Activated gamma-delta T cell treated with anti-CD3 and anti-CD28 coated beads, Interleukin-2, amount 50 U/mL, for 16 hours (primary cell): Measurements from ENCODE around the gene LCN6.
"Not testable (repeated sequence)": the region's sequence is repeated elsewhere in the genome, so short reads cannot be mapped to it uniquely, and the experiment has no call there.

Source experiments
- DNase-seq: peaks from one replicate; pipeline ENCODE4 v3.0.0-alpha.2; 2020; ENCODE audit warnings: low read depth

Gene LCN6

DNA sequence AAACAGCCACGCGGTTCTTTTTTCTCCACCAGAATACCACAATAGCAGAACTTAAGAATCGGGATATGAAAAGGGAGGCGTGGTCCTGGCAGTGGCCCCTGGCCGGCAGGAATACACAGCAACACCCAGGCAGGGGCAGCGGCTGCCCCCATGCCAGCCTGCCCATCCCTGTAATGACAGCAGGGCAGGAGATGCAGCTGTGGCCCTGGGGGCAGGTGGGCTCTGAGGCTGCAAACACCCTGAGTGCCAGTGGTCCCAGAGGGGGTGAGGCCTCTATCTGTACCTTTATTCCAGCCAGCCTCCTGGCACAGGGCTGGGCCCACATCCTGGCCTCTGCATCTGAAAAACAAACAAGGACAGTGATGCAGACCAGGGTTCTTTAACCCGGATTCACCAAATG lies 23.6 kb downstream of the LCN6 start:
- no peak for DNase-seq

DNA sequence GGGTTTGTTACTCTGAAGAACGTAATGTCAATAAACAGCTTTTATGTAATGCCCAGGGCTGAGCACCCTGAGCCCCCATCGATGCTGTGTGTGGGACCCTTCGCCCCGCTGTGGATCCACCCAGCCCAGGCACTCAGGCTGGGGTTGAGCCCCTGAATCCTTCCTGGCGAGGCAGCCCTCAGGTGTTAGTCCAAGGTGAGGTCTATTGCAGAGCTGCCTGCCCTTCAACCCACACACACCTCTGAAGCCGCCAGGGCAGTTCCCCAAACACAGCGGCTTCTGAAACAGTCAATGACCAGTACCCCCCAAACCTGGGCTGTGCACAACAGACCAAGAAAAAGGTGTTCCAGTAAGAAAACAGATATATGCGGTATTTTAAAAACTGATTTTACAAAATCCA lies 24.3 kb downstream of the LCN6 start:
- DNase-seq, result no peak

DNA sequence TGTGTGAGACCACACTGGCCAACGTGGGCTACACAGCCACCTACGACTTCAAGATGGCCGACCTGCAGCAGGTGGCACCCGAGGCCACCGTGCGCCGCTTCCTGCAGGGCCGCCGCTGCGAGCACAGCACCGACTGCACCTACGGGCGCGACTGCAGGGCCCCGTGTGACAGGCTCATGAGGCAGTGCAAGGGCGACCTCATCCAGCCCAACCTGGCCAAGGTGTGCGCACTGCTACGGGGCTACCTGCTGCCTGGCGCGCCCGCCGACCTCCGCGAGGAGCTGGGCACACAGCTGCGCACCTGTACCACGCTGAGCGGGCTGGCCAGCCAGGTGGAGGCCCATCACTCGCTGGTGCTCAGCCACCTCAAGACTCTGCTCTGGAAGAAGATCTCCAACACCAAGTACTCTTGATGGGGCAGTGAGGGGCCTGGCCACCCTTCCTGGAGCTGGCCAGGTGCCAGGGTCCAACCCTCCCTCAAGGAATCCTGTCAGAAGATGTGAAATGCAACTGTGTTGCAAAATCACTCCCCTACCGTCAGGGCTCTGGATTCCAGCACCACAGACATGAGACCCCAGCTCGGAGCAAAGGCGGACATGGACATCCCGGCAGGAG lies 24.9 kb downstream of the LCN6 start:
- no peak for DNase-seq

DNA sequence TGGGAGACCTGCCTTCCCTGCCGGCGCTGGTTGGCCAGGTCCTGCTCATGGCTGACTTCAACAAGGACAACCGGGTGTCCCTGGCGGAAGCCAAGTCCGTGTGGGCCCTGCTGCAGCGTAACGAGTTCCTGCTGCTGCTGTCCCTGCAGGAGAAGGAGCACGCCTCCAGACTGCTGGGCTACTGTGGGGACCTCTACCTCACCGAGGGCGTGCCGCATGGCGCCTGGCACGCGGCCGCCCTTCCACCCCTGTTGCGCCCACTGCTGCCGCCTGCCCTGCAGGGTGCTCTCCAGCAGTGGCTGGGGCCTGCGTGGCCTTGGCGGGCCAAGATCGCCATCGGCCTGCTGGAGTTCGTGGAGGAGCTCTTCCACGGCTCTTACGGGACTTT lies 25.4 kb downstream of the LCN6 start:
- no peak for DNase-seq

DNA sequence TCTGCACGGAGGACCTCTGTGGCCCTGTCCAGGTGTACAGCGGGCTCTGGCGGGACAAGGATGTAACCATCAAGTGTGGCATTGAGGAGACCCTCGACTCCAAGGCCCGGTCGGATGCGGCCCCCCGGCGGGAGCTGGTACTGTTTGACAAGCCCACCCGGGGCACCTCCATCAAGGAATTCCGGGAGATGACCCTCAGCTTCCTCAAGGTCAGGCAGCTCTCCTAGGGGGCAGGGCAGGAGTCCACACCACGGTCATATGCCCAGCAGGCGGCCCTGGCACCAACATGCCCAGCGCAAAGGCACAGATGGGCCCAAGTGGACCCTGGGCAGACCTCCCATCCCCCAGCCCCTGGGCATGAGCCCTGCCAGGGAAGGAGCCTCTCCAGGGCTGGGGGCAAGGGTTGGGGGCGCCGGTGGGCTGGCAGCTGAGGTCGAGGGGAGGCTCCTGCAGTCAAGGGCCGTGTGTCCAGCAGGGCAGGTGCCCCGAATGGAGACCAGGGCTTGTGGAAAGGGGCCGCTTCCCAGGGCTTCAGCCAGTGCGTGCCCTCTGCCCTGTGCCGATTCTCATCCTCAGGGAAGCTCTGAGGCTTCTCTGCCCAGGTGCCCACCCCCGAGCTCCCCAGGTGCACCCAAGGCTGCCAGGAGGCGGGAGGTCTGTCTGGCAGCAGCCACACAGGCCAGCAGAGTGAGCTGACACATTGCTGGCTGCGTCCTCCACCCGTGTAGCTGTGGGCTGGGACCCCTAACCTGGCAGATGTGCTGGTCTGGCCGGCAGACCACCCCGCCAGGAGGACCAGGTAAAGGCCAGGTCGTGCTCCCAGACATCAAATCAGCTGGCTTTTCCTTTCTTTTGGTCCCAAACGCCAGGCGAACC lies 26.0 kb downstream of the LCN6 start:
- no peak for DNase-seq

DNA sequence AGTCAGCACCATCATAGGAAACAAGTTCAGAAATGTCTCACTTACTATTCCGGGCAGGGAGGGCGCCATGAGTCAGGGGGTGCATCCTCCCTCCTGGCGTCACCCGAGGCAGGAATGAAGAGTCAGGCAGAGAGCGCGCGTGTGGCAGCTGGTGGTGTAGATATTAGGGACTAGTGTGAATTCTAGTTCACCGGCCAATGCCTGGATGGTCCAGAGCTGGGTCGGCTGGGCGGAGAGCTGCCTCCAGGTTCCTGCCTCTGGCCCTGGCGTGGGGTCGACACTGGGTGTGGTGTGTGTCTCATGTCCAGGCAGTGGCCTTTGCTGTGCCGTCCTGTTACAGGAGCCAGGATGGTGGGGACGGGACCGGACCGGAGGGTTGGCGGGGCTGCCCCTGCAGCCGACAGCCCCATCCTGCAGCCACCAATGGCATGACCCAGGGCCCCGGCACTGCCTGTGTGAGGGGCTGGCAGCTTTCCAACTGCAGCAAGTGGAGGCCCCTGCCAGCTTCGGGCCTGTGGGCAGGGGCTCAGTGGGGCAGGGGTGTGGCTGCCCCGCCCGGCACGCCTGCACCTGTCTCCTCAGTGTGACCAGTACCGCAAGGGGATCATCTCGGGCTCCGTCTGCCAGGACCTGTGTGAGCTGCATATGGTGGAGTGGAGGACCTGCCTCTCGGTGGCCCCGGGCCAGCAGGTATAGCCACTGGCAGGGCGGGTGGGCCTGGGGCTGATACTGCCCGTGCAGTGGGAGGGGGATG lies 26.8 kb downstream of the LCN6 start:
- DNase-seq, result no peak

DNA sequence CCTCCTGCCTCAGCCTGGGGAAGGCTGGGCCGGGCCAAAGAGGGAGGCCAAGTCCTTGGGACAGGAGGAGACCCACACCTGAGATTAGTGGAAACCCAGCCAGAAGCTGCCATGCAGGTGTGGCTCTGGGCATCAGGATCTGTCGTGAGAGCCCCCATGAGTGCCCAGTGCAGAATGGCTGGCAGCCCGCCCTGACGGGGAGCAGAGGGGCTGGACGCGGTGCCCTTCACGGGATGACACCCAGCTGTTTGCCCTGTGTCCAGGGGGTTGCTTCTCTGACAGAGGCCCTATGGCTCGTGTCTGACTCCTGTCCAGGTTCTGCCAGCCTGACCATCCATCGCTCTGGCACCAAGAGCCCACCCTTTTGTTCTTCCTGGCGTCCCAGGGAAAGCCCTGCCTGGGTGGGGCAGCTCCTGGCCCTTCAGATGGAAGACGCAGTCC lies 27.4 kb downstream of the LCN6 start:
- no peak for DNase-seq

DNA sequence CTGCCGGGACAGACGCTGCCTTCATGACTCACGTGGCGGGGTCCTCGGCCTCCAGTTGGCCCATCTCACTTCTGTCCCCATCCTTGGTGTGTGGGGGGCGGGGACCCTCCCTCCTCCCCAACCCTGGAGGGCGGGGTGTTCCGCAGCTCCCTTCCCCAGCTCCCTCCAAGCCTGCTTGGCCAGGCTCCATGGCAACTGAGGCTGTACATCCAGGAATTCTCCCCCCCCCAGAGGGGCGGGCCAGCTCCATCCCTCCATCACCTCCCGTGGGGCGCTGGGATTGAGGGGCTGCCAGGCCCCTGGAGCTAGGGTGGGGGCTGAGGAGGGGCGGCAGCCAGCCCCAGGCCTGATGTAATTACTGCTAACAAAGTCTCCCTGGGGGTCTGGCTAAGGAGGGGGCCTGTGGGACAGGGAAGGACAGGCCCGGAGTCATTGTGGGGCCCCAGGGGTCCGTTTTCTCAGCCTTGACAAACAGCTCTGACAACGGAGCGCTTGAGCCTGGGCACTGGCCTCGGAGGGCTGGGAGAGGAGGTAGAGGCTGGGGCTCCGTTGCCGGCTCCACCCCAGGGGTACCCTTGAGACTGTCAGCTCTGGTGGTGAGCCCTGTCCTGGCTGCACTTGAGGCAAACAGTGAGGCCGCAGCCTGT lies 28.0 kb downstream of the LCN6 start:
- DNase-seq, result no peak

DNA sequence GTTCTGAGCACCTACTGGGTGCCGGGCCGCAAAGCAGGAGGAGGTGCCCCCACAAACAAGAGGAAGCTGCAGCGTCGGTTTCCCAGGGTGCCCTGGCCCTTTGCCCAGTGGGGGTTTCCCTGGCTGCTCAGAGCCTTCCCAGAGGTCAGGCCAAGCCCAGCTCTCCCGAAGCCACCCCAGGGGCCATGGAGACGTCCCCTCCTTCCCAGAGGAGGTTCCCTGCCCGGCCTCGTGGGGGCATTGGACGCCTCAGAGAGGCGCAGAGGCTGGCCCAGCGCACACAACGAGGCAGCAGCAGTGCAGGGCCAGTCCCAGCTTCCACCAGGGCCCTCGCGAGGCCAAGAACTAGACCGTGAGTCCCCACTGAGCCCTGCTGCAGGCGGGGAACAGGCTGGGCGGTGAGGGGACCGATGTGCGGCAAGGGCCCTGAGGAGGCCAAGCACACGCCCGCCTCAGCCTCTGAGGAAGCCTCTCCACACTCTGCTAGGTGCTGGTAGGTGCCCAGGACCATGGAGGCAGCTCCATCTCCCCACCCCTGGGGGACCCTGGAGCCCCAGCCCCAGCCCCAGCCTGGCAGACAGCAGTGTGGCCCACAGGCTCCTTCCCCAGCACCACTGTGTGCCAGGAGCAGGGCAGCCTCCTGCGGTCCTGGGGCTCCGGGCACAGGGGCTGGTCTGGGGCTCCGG lies 29.0 kb downstream of the LCN6 start:
- DNase-seq, result no peak

DNA sequence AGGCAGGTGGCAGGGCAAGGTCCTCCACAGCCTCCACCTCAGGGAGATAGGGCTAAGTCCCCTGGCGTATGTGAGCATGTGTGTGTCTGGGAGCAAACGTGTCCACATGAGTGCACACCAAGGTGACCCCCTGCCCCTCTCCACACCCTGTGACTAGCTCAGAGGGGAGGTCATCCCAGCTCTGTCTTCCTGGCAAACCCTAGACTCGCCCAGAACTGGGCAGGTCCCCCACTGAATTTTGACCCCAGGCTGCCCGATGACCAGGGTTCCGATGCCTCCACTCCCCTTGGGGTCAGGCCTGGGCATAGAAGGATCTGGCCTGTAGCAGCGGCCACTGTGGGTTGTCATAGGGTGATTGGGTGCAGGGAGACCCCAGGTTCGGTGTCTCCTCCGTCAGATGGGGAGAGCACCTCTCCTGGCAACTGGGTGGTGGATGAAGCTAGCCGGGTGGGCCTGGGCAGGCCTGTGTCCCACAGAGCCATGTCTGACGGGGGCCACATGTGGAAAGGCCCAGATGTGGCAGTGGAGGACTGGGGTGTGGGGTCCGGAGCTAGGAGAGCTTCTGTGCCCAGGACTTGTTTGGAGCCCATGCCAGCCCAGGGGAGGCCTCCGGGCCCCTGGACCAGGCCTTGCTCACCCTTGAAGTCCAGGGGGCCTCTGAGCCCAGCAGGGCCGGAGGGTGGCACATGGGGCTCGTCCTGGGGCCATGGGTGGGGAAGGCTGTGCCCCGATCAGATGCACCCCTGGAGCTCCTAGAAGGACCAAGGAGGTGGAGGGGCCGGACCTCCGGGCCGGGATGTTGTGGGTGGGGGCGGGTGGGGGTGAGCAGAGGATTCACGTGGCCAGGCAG lies 29.8 kb downstream of the LCN6 start:
- no peak for DNase-seq

DNA sequence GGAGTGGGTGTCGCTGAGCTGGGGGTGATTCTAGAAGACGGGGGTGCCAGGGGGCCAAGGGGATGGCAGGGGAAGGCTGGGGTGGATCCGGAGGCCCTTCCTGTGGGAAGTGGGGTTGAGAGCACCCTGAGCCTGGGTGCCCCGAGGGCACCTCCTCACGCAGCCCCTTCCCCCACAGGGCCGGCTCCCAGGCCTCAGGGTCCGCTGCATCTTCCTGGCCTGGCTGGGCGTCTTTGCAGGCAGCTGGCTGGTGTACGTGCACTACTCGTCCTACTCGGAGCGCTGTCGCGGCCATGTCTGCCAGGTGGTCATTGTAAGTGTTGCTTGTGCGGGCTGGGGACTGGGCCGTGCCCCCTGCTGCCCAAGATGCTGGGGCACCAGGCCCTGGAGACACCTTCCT lies 30.9 kb downstream of the LCN6 start:
- no peak for DNase-seq

DNA sequence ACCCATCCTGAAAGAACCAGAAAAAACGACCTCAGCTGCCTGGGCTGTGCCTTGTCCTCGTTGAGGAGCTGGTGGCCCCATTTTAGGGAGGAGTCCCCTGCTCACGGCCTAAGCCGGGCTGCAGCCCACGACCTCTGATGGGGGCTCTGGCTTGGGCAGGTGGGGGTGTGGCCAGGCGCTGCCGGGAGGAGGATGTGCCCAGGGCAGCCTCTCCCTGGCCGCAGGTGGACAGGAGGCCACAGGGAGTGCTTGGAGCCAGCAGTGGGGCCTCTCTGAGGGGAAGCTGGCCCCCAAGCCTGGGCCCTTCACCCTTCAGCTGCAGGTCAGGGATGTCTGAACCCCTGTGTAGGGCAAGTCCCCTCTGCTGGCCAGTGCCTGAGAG lies 33.4 kb downstream of the LCN6 start:
- no peak for DNase-seq

DNA sequence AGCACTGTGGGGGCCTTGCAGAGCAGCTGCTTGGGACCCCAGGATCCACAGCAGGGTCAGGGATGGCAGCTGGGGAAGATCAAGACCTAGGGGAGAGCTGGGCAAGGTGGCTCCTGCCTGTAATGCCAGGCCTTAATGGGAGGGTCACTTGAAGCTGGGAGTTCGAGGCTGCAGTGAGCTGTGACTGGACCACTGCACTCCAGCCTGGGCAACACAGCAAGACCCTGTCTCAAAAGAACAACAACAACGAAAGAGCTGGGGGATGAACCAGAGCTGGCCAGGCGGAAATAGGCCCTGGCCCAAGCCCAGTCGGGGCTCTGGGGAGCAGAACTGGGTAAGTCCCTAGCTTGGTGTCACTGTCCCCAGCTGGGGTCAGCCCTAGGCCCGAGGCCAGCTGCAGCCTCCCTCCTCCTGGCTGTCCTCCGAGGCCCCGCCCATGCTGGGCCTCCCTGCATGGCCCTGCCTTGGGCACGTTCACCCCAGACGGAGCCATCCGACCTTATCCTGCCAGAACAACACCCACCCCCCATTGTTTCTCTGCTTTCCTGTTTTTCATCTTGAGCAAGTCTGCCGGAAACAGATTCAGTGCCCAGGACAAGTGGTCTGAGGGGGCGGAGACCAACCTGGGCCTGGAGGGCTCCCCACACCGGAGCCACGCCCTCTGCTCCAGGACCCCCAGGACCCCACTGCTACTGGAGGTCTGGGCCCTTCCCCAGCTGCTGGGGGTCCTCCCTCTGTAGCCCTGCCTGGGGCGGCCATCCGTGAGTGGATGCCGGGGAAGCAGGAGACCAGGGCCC lies 34.0 kb downstream of the LCN6 start:
- no peak for DNase-seq

DNA sequence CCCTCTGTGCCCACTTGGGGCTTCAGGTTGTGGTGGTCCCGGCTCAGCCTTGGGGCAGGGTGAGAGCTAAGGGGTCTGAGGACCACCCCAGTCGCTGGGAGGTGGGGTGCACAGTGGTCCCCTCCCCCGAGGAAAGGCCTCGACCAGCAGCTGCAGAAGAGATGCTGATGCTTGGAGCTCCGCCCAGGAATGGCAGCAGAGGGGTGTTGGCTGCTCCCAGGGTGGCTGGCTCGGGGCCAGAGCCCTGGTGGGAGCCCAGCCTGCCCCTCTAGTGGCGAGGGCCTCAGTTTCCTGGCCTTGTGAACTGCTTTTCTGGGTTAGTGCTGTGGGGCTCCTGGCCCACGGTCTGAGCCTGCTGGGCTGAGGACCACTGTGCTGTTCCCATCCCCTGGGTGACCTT lies 34.8 kb downstream of the LCN6 start:
- DNase-seq, result no peak

DNA sequence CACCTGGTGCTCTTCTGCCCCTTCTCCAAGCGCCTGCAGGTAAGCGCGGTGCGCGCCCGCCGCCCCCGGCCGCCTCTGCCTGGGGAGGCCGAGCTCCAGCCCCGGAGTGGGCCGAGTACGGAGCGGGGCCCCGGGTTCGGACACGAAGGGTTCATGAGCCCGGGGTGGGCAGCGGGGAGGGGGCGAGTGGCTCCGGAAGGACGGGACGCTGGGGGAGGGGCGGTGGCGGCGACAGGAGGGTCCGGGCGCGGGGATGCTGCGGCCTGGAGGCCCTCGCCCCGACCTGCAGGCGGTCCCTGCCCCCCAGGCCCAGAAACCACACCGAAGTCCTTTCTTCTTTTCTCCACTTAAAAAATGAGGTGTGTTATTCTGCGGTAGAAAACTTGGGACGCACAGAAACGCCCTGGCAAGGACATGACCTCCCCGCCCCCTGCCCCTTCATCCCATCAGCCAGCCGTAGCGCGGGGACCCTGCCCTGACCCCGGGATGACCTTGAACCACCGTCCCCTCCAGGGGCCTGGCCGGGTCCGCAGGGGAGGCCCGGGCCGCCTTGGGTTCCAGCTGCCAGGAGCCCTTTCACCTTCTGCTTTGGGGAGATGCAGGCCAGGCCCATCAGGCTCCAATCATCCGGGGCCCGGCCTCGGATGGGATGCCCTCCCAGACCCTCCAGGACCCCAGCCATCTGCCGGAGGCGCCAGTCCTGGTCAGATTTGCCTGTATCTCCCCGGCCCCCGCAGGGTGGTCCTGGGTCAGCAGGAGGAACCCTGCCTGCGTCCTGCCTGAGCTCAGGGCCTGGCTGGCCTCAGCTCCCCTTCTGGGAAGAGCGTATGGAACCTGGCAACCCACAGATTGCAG lies 35.4 kb downstream of the LCN6 start:
- no peak for DNase-seq

DNA sequence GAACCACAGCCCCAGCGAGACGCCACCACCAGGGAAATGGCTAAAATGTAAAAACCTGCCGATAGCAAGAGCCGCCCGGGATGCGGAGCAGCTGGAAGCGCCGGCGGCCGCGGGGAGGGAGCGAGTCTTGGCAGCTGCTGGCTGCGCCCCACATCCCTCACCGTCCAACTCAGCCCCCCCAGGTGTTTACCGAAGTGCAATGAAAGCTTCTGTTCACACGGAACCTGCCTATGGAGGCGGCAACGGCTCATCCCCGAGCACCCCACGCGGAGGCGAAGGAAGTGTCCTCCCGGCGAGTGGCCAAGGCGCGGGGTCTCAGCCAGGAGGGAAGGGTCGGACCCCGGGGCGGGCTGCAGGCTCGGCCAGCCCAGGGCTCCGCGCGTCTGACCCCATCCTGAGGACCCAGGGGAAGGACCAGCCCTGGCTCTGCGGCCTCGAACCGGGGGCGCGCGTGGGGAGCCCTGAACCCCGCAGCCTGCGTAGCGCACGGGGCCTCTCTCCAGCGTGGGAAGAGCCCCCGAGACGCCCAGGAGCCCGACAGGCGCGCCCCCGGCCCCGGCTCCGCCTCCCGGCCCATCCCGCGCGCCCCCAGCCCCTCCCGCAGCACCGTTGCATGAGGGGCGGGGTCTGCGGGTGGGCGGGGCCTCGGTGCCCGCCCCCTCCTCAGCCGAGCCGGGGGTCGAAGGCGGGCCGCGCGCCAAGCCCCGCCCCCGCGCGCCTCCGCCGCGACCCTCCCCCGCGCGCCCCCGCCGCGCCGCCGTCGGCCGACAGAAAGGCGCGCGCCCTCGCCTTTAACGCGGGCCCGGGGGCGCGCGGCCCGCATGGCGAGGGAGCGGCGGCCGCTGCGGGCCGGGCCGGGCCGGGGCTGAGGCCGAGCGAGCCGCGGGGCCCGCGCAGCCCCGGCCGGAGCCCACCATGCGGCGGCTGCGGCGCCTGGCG lies 36.3 kb downstream of the LCN6 start, which contains the start of gene DIPK1B:
TSS of gene DIPK1B (plus strand) at position 822 of the 939 bp plus-strand sequence. CDS start at position 916, 94 bp downstream.
- DNase-seq, result no peak

DNA sequence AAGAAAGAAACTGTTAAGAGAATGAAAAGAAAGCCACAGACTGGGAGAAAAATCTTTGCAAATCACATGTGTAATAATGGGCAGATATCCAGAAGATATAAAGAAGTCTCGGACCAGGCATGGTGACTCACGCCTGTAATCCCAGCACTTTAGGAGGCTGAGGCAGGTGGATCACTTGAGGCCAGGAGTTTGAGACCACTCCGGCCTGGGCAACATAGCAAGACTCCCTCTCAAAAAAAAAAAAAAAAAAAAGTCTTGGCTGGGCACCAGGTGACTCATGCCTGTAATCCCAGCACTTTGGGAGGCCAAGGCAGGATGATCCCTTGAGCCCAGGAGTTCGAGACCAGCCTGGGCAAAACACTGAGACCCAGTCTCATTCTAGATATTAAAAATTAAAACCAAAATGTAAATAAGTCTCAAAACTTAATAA lies 37.1 kb downstream of the LCN6 start:
- not testable (repeated sequence) for DNase-seq

DNA sequence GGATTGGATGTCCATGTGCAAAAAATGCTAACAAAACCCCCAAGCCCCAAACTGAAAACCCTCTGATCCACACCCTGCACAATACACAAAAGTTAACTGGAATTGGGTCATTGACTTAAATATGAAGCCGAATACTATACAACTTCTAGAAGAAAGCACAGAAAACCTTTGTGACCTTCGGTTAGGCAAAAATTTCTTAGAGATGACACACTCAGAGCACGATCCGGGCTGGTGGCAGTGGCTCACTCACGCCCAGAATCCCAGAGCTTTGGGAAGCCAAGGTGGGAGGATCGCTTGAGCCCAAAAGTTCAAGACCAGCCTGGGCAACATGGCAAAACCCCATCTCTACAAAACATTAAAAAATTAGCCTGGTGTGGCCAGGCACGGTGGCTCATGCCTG lies 37.8 kb downstream of the LCN6 start:
- no peak for DNase-seq
